HFFc6 (cell line): ENCODE results near the gene ASAH2B. TPM values are rescaled to one million over a fixed set of nuclear protein-coding genes. Genes with fewer than 3 reads are reported as not detected.
"Not testable (repeated sequence)": the region's sequence is repeated elsewhere in the genome, so short reads cannot be mapped to it uniquely, and the experiment has no call there.

Experiments
- DNase-seq: peaks from one replicate; pipeline ENCODE4 v3.0.0-alpha.2; 2018
- H3K27ac Mint-ChIP-seq: 2 replicates; pipeline ENCODE4 v1.8.0; 2020; ENCODE audit warnings: mild to moderate bottlenecking, mixed read lengths
- H3K27me3 Mint-ChIP-seq: 2 replicates; pipeline ENCODE4 v1.8.0; 2021; ENCODE audit warnings: mild to moderate bottlenecking, moderate library complexity, mixed read lengths; ENCODE audit not compliant: insufficient read depth
- H3K36me3 Mint-ChIP-seq: 2 replicates; pipeline ENCODE4 v1.8.0; 2021; ENCODE audit warnings: low read depth, mixed read lengths
- H3K4me1 Mint-ChIP-seq: 2 replicates; pipeline ENCODE4 v1.8.0; 2020; ENCODE audit warnings: low read depth, mixed read lengths
- H3K4me3 Mint-ChIP-seq: 2 replicates; pipeline ENCODE4 v1.8.0; 2020; ENCODE audit warnings: mild to moderate bottlenecking, moderate library complexity, mixed read lengths
- H3K9me3 Mint-ChIP-seq: 2 replicates; pipeline ENCODE4 v1.8.0; 2020; ENCODE audit warnings: mild to moderate bottlenecking, mixed read lengths
- long read RNA-seq: library from polyadenylated mRNA; unstranded; transcript quantifications from one replicate; pipeline ENCODE4 v2.0.0, GENCODE V29; 2019
- total RNA-seq, 6 experiments: library from RNA; stranded (reverse); fragmentation: NEBNext Ultra II Directional; extraction: Animal tissue kit (Norgen Biotek cat#: 25700); gene quantifications; 2 replicates in 1 of 6; 3 replicates in 5 of 6; pipeline ENCODE4 v1.2.3, GENCODE V29; 2021
- TF ChIP-seq, protein P1 (sequence below): fragments of 200-600 bp; sonication (generic); IDR thresholded peaks from 2 replicates; pipeline ENCODE4 v1.5.0; 2021; ENCODE audit warnings: antibody characterized with exemption, mild to moderate bottlenecking

The ASAH2B gene
- 1 to 10 TPM; 4.0 to 7.7 (median 5.5) TPM for total RNA-seq
- long read RNA-seq, full-length matches to known transcripts = 18 of 21 reads
- long read RNA-seq, partial matches to known transcripts = 0 of 21 reads
- long read RNA-seq, other reads (novel, unspliced or antisense) = 3 of 21 reads

- H3K4me1 Mint-ChIP-seq = peaks cover 10% of the 10 kb centered on the region
- H3K36me3 Mint-ChIP-seq = no peaks in the 10 kb centered on the region
- H3K27ac Mint-ChIP-seq = peak within 1 kb of the TSS; percentile 96
- no peaks in the 10 kb centered on the region for H3K9me3 Mint-ChIP-seq
- TF ChIP-seq, protein P1, sequence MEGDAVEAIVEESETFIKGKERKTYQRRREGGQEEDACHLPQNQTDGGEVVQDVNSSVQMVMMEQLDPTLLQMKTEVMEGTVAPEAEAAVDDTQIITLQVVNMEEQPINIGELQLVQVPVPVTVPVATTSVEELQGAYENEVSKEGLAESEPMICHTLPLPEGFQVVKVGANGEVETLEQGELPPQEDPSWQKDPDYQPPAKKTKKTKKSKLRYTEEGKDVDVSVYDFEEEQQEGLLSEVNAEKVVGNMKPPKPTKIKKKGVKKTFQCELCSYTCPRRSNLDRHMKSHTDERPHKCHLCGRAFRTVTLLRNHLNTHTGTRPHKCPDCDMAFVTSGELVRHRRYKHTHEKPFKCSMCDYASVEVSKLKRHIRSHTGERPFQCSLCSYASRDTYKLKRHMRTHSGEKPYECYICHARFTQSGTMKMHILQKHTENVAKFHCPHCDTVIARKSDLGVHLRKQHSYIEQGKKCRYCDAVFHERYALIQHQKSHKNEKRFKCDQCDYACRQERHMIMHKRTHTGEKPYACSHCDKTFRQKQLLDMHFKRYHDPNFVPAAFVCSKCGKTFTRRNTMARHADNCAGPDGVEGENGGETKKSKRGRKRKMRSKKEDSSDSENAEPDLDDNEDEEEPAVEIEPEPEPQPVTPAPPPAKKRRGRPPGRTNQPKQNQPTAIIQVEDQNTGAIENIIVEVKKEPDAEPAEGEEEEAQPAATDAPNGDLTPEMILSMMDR = peak; percentile 6; the same call in 1 of the 2 replicates
- H3K4me3 Mint-ChIP-seq = peak within 1 kb of the TSS; percentile 95
- H3K27me3 Mint-ChIP-seq = no peaks in the 10 kb centered on the region; the same call in 1 of the 2 replicates
- DNase-seq = peak; percentile 80
Observed at GRCh38 chr10:50739618-50740292, at the start of gene ASAH2B. Gene ASAH2B, plus strand, starts transcription at chr10:50739936. Its CDS starts 5,195 bp downstream, at chr10:50745131.

DNA sequence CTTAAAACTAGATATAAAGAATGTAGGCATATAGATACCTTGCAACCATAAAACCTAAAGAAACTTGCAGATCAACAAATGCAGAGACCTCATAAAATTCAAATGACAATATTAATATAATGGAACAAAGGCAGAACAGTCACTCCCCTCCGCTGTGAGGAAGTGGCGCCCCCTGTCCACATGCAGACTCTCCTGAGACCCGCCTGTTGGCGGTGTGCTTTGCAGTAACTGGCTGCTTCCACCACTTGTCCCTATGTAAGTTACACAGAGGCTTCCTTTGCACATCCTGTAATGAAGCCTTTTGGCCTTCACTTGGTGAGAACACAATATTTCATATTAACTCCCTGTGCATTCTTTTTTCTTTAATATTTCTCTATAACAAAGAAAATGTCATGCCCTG, 41.9 kb upstream of the ASAH2B start:
- not testable (repeated sequence) for H3K4me3 Mint-ChIP-seq, H3K4me1 Mint-ChIP-seq, DNase-seq, H3K27ac Mint-ChIP-seq, H3K9me3 Mint-ChIP-seq, H3K36me3 Mint-ChIP-seq
- peaks cover 11% of the 10 kb centered on the region for H3K27me3 Mint-ChIP-seq

- H3K27ac Mint-ChIP-seq, DNase-seq, H3K36me3 Mint-ChIP-seq, H3K27me3 Mint-ChIP-seq, H3K4me3 Mint-ChIP-seq, H3K4me1 Mint-ChIP-seq, H3K9me3 Mint-ChIP-seq: not testable (repeated sequence)
Observed at GRCh38 chr10:50701947-50702346, 37.8 kb upstream of the ASAH2B start.

DNA sequence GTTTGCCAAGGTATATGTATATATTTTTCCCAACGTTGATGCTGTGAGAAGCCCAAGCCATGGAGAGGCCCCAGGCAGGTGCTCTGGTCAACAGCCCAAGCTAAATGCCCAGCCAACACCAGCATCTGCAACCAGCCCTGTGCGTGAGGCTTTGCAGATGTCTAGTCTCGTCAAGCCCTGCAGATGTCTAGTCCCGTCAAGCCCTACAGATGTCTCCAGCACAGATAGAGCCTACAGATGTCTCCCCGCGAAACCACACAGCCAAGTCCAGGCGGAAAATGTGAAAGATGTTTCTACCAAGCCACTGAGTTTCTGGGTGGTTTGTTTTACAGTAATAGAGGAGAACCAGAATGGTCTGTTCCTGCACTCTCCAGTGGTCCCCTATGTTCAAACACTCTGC, 36.7 kb upstream of the ASAH2B start:
- not testable (repeated sequence) for DNase-seq, H3K4me1 Mint-ChIP-seq, H3K9me3 Mint-ChIP-seq, H3K27me3 Mint-ChIP-seq, H3K27ac Mint-ChIP-seq, H3K36me3 Mint-ChIP-seq, H3K4me3 Mint-ChIP-seq

GRCh38 chr10:50704436-50705079, 35.2 kb upstream of the ASAH2B start:
- not testable (repeated sequence) for DNase-seq, H3K4me3 Mint-ChIP-seq, H3K27me3 Mint-ChIP-seq, H3K9me3 Mint-ChIP-seq, H3K36me3 Mint-ChIP-seq, H3K4me1 Mint-ChIP-seq, H3K27ac Mint-ChIP-seq

DNA sequence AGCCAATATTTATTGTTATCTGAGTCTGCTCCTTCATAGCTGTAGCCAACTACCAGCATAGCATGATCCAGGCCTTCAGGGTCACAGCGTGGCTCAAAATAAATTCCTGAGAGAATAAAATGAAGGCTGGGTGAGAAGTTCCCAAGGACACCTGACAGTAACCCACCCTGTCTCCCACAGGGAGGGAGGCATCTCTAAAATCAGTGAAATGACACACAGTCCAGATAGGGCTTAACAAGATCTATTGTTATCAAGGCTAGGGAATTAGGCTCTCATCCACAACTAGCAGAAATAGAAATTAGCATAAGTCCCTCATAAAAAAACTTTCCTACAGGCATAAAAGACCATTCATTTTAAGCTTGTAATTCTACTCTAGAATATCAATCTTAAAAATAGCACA, 33.7 kb upstream of the ASAH2B start:
- not testable (repeated sequence) for H3K36me3 Mint-ChIP-seq, H3K4me3 Mint-ChIP-seq, H3K27ac Mint-ChIP-seq, DNase-seq, H3K4me1 Mint-ChIP-seq, H3K9me3 Mint-ChIP-seq, H3K27me3 Mint-ChIP-seq

- not testable (repeated sequence) for DNase-seq, H3K36me3 Mint-ChIP-seq, H3K27me3 Mint-ChIP-seq
Observed at GRCh38 chr10:50710241-50710640, 29.5 kb upstream of the ASAH2B start.

GRCh38 chr10:50723812-50724211, 15.9 kb upstream of the ASAH2B start:
- peaks cover 13% of the 10 kb centered on the region for H3K27me3 Mint-ChIP-seq
- H3K9me3 Mint-ChIP-seq, H3K4me1 Mint-ChIP-seq, DNase-seq, H3K36me3 Mint-ChIP-seq, H3K4me3 Mint-ChIP-seq, H3K27ac Mint-ChIP-seq: not testable (repeated sequence)

More at GRCh38 chr10:50710241-50710640, 29.5 kb upstream of the ASAH2B start:
- not testable (repeated sequence) for H3K4me1 Mint-ChIP-seq, H3K4me3 Mint-ChIP-seq, H3K27ac Mint-ChIP-seq, H3K9me3 Mint-ChIP-seq

GRCh38 chr10:50728112-50728511, 11.6 kb upstream of the ASAH2B start:
- not testable (repeated sequence) for H3K4me1 Mint-ChIP-seq, H3K4me3 Mint-ChIP-seq, DNase-seq

GRCh38 chr10:50738987-50739617, 634 bp upstream of the ASAH2B start:
- H3K9me3 Mint-ChIP-seq, H3K36me3 Mint-ChIP-seq, H3K27me3 Mint-ChIP-seq, DNase-seq: not testable (repeated sequence)
- H3K4me1 Mint-ChIP-seq = peaks cover 10% of the 10 kb centered on the region
- H3K27ac Mint-ChIP-seq = peak overlapping the region; percentile 96
- H3K4me3 Mint-ChIP-seq = peak overlapping the region; percentile 95

More at GRCh38 chr10:50728112-50728511, 11.6 kb upstream of the ASAH2B start:
- not testable (repeated sequence) for H3K9me3 Mint-ChIP-seq, H3K27ac Mint-ChIP-seq, H3K36me3 Mint-ChIP-seq
- H3K27me3 Mint-ChIP-seq = peaks cover 17% of the 10 kb centered on the region
